H7 (cell line): ENCODE results near the gene EHF. TPM values are rescaled to one million over a fixed set of nuclear protein-coding genes. Genes with fewer than 3 reads are reported as not detected.
A peak's percentile ranks its signal among the peaks of the same experiment; 100 is the strongest.

ENCODE experiments used
- DNase-seq: peaks from one replicate; pipeline ENCODE4 v3.0.0; 2012
- H3K27me3 ChIP-seq: 2 replicates; pipeline ENCODE4 v1.6.0; 2011; ENCODE audit warnings: mild to moderate bottlenecking, low read length; ENCODE audit not compliant: control insufficient read depth, insufficient read depth
- H3K36me3 ChIP-seq: replicated peaks from 2 replicates; pipeline ENCODE4 v1.5.1; 2011; ENCODE audit warnings: low read length; ENCODE audit not compliant: control insufficient read depth, insufficient read depth
- H3K4me3 ChIP-seq: 2 replicates; pipeline ENCODE4 v1.5.1; 2011; ENCODE audit warnings: low read depth, mild to moderate bottlenecking, control low read depth, low read length, moderate library complexity; ENCODE audit not compliant: insufficient read depth
- total RNA-seq: library from RNA; depleted of rRNA; stranded (reverse); fragments of >200 nt; shearing (Covaris generic); gene quantifications from 2 replicates; pipeline ENCODE4 v1.2.3, GENCODE V29; 2014

Gene EHF
- total RNA-seq, 1 experiment from 2014 or later, result 1.4 TPM

GRCh38 chr11:34640050-34640923, 19.4 kb downstream of the EHF start:
- no peaks in the 10 kb centered on the region for H3K36me3 ChIP-seq
- no peaks in the 10 kb centered on the region for H3K27me3 ChIP-seq
- no peak overlapping the region for H3K4me3 ChIP-seq
- DNase-seq, result peak; percentile 17

DNA sequence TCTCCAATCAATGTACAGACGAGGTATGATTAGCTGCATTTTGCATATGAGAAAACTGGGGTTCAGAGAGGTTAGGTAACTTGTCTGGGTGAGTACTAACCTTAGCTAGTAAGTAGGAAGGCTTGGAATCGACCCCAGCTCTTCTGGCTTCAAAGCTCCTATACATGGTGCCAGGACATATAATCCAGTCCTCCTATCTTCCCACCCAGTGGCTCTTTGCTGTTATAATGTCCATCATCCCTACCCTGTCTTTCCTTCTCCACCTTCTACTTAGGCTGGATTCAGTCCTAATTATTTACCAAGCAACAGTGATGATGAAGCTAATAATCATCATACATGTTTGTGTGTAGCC, 20.0 kb downstream of the EHF start:
- DNase-seq, result no peak
- H3K4me3 ChIP-seq, result no peak overlapping the region
- no peaks in the 10 kb centered on the region for H3K27me3 ChIP-seq
- H3K36me3 ChIP-seq, result no peaks in the 10 kb centered on the region

DNA sequence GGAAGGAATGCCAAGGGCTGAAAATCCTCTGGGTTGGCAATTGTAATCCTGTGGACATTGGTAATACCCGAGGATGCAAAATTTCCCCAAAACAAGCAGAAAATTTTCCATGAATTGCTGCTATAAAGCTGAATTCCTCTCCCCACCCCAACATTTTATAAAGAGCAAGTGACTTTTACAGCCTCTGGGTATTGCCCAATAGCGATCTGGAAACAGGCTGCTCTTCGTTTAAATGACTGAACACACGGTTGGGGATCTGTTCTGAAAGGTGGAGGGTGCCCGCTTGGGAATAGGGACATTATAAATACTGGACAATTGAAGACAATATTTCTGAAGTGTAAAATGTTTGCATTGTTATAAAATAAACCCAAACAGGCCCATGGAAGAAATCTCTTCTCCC, 20.6 kb downstream of the EHF start:
- Histone ChIP-seq H3K27me3 (no peaks in the 10 kb centered on the region), H3K36me3 (no peaks in the 10 kb centered on the region), H3K4me3 (no peak overlapping the region)
- no peak for DNase-seq

- H3K36me3 ChIP-seq, result no peaks in the 10 kb centered on the region
- DNase-seq, result no peak
- H3K4me3 ChIP-seq, result no peak overlapping the region
- no peaks in the 10 kb centered on the region for H3K27me3 ChIP-seq
Measured at GRCh38 chr11:34642001-34642554, 21.2 kb downstream of the EHF start.

- H3K4me3 ChIP-seq, result no peak overlapping the region
- DNase-seq, result no peak
- no peaks in the 10 kb centered on the region for H3K27me3 ChIP-seq
- no peaks in the 10 kb centered on the region for H3K36me3 ChIP-seq
Measured at GRCh38 chr11:34642873-34643272, 22.0 kb downstream of the EHF start.

DNA sequence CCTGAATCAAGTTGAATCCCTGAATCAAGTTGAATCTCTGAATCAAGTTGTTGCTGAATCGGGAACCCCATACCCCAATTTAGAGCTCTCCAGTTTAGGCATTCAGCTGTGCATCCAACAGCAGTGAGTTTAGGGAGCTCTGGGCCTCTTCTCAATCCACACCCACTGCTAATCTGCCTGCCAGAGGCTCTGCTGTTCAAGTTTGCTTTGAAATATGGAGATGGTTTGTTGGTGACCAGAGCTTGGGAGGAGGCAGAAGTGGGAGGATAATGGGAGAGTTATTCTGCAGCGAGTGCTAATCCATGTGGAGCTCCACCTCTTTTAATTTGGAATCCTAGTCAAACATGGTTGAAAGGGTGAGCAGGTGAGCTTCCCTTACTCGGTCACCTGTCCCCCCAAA, 22.4 kb downstream of the EHF start:
- DNase-seq, result no peak
- H3K27me3 ChIP-seq, result no peaks in the 10 kb centered on the region
- H3K36me3 ChIP-seq, result no peaks in the 10 kb centered on the region
- H3K4me3 ChIP-seq, result no peak overlapping the region

- no peak for DNase-seq
- Histone ChIP-seq H3K36me3 (no peaks in the 10 kb centered on the region), H3K4me3 (no peak overlapping the region), H3K27me3 (no peaks in the 10 kb centered on the region)
Measured at GRCh38 chr11:34643846-34644245, 23.0 kb downstream of the EHF start.

GRCh38 chr11:34644669-34645406, 23.9 kb downstream of the EHF start:
- no peak for DNase-seq
- no peaks in the 10 kb centered on the region for H3K27me3 ChIP-seq
- H3K4me3 ChIP-seq, result no peak overlapping the region
- no peaks in the 10 kb centered on the region for H3K36me3 ChIP-seq

DNA sequence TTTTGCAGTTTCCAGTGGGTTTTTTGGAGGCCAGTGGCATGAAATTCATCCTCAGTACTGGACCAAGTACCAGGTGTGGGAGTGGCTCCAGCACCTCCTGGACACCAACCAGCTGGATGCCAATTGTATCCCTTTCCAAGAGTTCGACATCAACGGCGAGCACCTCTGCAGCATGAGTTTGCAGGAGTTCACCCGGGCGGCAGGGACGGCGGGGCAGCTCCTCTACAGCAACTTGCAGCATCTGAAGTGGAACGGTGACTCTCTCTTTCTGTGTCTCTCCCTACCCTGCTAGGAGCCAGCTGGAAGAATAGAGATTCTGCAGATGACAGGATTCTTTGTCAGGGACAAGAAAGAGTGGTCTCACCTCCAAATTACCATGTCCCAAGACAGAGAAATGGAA, 25.5 kb downstream of the EHF start:
- Histone ChIP-seq H3K4me3 (no peak overlapping the region), H3K36me3 (no peaks in the 10 kb centered on the region), H3K27me3 (no peaks in the 10 kb centered on the region)
- no peak for DNase-seq

GRCh38 chr11:34647131-34647530, 26.2 kb downstream of the EHF start:
- Histone ChIP-seq H3K4me3 (no peak overlapping the region), H3K27me3 (no peaks in the 10 kb centered on the region), H3K36me3 (no peaks in the 10 kb centered on the region)
- DNase-seq, result no peak

DNA sequence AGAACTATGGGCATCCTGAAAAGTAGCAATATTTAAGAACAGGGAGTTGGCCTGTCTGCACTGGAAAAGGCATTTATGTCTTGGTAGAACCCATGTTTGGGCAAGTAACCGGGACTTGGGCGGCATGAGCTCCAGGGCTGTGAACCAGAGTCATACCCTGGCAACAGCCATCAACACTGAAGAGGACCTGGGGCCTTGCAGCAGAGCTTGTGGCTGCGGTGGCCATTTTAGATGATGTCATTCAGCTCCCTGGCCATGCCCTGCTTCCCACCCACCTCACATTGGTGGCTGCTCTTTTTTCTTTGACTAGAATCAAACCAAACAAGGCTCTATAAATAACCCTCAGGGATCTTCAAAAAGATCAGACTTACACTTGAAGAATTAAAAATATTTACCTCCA, 26.6 kb downstream of the EHF start:
- H3K27me3 ChIP-seq, result no peaks in the 10 kb centered on the region
- DNase-seq, result no peak
- no peak overlapping the region for H3K4me3 ChIP-seq
- H3K36me3 ChIP-seq, result no peaks in the 10 kb centered on the region

DNA sequence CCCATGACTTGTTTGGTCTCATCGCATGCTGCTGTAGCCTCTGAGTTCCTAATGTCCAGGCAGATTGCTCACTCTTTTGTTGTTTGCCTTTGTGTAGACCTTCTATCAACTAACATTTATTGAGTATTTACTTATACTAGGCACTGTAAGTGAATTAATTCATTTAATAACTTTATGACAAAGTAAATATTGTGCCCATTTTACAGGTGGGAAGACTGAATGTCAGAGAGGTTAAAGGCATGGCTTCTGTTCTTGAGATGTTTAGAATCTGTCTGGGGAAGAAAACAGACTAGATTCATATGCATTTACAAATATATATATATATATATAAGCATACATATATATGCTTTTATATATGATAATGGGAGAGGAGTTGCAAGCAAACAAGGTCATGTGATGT, 27.1 kb downstream of the EHF start:
- DNase-seq, result no peak
- no peak overlapping the region for H3K4me3 ChIP-seq
- H3K27me3 ChIP-seq, result no peaks in the 10 kb centered on the region
- H3K36me3 ChIP-seq, result no peaks in the 10 kb centered on the region

DNA sequence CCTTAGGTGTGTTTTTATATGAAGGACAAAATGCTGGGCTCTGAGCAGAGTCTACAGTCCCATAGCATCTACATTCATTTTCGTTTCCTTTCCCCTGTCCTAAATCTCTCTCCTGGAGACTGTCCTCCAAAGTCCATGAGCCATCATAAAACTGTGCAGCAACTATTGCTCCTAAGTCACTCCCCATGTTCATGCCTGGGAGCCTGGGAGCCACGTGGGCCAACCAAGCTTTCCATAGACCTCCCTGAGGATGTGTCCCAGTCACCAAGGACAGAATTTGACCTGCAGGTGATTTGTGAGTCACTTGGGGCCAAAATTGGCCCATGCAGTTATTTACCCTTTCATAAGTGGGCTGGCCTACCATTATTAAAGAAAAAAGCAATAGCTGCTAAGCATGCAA, 28.7 kb downstream of the EHF start:
- no peak for DNase-seq
- Histone ChIP-seq H3K36me3 (no peaks in the 10 kb centered on the region), H3K4me3 (no peak overlapping the region), H3K27me3 (no peaks in the 10 kb centered on the region)

DNA sequence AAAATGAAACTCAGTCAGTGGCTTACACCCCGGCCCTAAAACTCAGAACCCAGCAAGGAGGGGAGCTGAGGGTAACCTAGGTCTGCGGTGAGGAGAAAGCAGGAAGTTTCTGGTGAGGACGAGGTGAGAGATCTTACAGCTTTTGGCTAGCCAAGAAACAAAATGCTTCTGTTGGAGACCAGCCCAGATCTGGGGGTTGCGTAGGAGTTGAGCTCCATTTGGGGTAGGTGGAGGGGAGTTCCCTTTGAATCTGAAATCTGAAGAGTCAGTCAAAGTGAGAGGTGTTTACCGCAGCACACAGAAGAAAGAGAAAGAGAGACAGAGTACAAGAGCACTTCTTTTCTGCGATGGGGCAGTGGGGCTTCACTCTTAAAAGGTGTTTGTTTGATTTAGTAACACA, 29.6 kb downstream of the EHF start:
- Histone ChIP-seq H3K36me3 (no peaks in the 10 kb centered on the region), H3K27me3 (no peaks in the 10 kb centered on the region), H3K4me3 (no peak overlapping the region)
- DNase-seq, result no peak

GRCh38 chr11:34651551-34651950, 30.7 kb downstream of the EHF start:
- Histone ChIP-seq H3K4me3 (no peak overlapping the region), H3K36me3 (no peaks in the 10 kb centered on the region), H3K27me3 (no peaks in the 10 kb centered on the region)
- no peak for DNase-seq
